HL-60 (cell line): ENCODE data around the gene ATPAF2.

Experiments
- GABPA ChIP-seq: IDR thresholded peaks from 2 replicates; pipeline ENCODE4 v1.6.1; 2012; ENCODE audit warnings: low read depth
- TF ChIP-seq, protein P1 (sequence below): IDR thresholded peaks from one replicate; pipeline ENCODE4 v1.5.1; 2011; ENCODE audit warnings: low read length, control low read depth, inconsistent platforms; ENCODE audit not compliant: insufficient read depth

DNA sequence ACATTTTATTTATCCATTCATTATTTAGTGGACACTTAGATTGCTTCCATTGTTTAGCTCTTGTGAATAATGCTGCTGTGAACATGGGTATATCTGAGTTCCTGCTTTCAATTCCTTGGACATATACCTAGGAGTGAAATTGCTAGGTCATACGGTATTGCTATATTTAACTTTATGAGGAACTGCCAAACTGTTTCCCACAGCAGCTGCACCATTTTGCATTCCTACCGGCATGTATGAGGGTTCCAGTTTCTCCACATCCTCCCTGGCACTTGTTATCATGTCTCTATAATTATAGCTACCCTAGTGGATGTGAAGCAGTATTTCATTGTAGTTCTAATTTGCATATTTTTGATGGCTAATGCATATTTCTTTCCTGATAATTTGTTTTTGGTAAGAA, 25.1 kb upstream of the ATPAF2 start:
- TF ChIP-seq, protein P1, sequence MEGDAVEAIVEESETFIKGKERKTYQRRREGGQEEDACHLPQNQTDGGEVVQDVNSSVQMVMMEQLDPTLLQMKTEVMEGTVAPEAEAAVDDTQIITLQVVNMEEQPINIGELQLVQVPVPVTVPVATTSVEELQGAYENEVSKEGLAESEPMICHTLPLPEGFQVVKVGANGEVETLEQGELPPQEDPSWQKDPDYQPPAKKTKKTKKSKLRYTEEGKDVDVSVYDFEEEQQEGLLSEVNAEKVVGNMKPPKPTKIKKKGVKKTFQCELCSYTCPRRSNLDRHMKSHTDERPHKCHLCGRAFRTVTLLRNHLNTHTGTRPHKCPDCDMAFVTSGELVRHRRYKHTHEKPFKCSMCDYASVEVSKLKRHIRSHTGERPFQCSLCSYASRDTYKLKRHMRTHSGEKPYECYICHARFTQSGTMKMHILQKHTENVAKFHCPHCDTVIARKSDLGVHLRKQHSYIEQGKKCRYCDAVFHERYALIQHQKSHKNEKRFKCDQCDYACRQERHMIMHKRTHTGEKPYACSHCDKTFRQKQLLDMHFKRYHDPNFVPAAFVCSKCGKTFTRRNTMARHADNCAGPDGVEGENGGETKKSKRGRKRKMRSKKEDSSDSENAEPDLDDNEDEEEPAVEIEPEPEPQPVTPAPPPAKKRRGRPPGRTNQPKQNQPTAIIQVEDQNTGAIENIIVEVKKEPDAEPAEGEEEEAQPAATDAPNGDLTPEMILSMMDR = no peak
- no peak for TF ChIP-seq GABPA
